Psoas muscle (tissue), 8 donors: ENCODE measurements around the gene PCED1B. TPM values are rescaled to one million over a fixed set of nuclear protein-coding genes. Genes with fewer than 3 reads are reported as not detected.
"Not testable (repeated sequence)": the region's sequence is repeated elsewhere in the genome, so short reads cannot be mapped to it uniquely, and the experiment has no call there.

Experiments
- ATAC-seq, 4 donors: fragments of 200-7000 bp; cut with Tn5 transposase; one replicate each; pipeline ENCODE4 v1.9.1; 2020; ENCODE audit warnings: moderate library complexity in 3 of 4, mild to moderate bottlenecking in 2 of 4
- DNase-seq, 2 donors: peaks; one replicate each; pipeline ENCODE4 v3.0.0-alpha.2; 2020
- H3K27ac ChIP-seq: fragments of 200-600 bp; one replicate; pipeline ENCODE4 v1.8.0; 2022
- H3K27me3 ChIP-seq, 3 donors: fragments of 200-600 bp in 1 of 3; one replicate each; pipeline versions ENCODE4 v1.6.1 to v1.8.0; 2013 to 2022; ENCODE audit warnings: low read length in 2 of 3, mild to moderate bottlenecking in 2 of 3, moderate library complexity in 1 of 3; ENCODE audit not compliant: insufficient read depth in 3 of 3
- H3K36me3 ChIP-seq, 2 donors: fragments of 200-600 bp in 1 of 2; one replicate each; pipeline versions ENCODE4 v1.6.1 to v1.8.0; 2013 to 2022; ENCODE audit warnings: low read depth in 1 of 2, mild to moderate bottlenecking in 1 of 2, moderate library complexity in 1 of 2; ENCODE audit not compliant: insufficient read depth in 1 of 2
- H3K4me1 ChIP-seq: fragments of 200-600 bp; one replicate; pipeline ENCODE4 v1.8.0; 2022
- H3K4me3 ChIP-seq: fragments of 200-600 bp; one replicate; pipeline ENCODE4 v1.8.0; 2022; ENCODE audit warnings: mild to moderate bottlenecking
- H3K9me3 ChIP-seq: fragments of 200-600 bp; one replicate; pipeline ENCODE4 v1.8.0; 2022
- WGBS, 3 donors: extraction: QIAGEN DNeasy Blood & Tissue Kit; methylation state at CpG; one replicate each; pipeline versions ENCODE4 v1.1.6 to v1.1.7; 2013; 5-methylcytosine and 5-hydroxymethylcytosine counted together
- intact Hi-C, 2 donors: fragments of 100-400 bp; cut with DNase I; formaldehyde crosslinking; loops; one replicate each; pipeline versions ENCODE4 v1.11.0 to v1.14.2; 2022
- polyA plus RNA-seq, 3 donors: library from polyadenylated mRNA; stranded (reverse); fragments of 200-250 nt; gene quantifications; one replicate each; pipeline ENCODE4 v1.2.3, GENCODE V29; 2013
- total RNA-seq, 4 donors: library from RNA; stranded (reverse); fragmentation: NEBNext Ultra II Directional in 2 of 4; extraction: Animal tissue kit (Norgen Biotek cat#: 25700) in 2 of 4; gene quantifications; one replicate each; pipeline versions ENCODE4 v1.2.1 to v1.2.4, GENCODE V29; 2021 to 2023
- TF ChIP-seq, protein P1 (sequence below): fragments of 200-600 bp; IDR thresholded peaks from one replicate; pipeline ENCODE4 v1.8.0; 2022; ENCODE audit warnings: antibody characterized with exemption
- donor health status: healthy with polysubstance abuse.
- donor health status: DM: no; HTN: no; CAD: no; lungs with moderate emphysema.
- donor health status: Bipolar disorder and iron deficiency.
- donor health status: healthy.
- donor health status: DM: yes; HTN: yes; CAD: no.
- donor health status: DM: no; HTN: no; CAD: no.
- donor health status: DM: no; HTN: no; CAD: no.
- donor health status: DM: yes; HTN: yes; CAD: no.

PCED1B gene
- total and polyA plus RNA-seq, 7 donors, result 0.18 to 1.2 (median 0.38) TPM

DNA sequence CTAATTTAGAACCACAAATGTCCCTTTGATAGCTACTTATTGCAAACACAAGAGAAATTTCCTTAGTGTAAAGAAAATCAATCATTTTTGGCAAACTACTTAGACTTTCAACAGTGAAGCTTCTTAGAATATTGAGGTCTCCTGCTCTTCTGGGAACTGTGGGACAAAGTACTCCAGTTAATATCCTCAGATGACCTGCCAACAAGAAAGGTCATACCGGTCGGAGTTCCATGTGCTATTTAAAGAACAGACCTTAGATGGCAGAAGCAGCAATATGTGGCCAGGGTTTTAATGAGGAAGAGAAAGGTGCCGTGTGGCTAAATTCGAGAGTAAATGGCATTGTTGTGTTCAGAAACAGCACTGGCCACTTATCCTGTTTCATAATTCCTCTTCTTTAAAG lies 115.1 kb downstream of the PCED1B start:
- H3K4me1 ChIP-seq, result no peaks in the 10 kb centered on the region
- ATAC-seq (no peak), DNase-seq (no peak)
- H3K27me3 ChIP-seq, result no peaks in the 10 kb centered on the region
- WGBS, 3 donors, result 14 to 17% (median 15%) methylated on average over 4 of the region's 4 CpGs
- no peaks in the 10 kb centered on the region for H3K9me3 ChIP-seq
- intact Hi-C loops, result no loop called here
- TF ChIP-seq, protein P1, sequence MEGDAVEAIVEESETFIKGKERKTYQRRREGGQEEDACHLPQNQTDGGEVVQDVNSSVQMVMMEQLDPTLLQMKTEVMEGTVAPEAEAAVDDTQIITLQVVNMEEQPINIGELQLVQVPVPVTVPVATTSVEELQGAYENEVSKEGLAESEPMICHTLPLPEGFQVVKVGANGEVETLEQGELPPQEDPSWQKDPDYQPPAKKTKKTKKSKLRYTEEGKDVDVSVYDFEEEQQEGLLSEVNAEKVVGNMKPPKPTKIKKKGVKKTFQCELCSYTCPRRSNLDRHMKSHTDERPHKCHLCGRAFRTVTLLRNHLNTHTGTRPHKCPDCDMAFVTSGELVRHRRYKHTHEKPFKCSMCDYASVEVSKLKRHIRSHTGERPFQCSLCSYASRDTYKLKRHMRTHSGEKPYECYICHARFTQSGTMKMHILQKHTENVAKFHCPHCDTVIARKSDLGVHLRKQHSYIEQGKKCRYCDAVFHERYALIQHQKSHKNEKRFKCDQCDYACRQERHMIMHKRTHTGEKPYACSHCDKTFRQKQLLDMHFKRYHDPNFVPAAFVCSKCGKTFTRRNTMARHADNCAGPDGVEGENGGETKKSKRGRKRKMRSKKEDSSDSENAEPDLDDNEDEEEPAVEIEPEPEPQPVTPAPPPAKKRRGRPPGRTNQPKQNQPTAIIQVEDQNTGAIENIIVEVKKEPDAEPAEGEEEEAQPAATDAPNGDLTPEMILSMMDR, result no peak
- H3K36me3 ChIP-seq, result no peaks in the 10 kb centered on the region
- H3K4me3 ChIP-seq, result no peak overlapping the region
- no peak overlapping the region for H3K27ac ChIP-seq

DNA sequence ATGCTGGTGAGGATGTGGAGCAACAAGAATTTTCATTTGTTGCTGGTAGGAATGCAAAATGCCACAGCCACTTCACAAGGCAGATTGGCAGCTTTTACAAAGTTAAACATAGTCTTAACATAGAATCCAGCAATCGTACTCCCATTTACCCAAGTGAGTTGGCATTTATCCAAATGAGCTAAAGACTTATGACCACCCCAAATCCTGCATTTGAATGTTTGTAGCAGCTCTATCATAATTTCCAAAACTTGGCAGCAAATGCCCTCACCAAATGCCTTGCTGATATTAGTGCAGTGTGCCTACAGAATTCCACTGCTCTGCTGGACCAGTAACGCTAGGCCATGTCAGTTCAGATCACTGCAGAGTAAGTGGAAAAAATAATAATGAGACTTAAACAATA lies 121.0 kb downstream of the PCED1B start:
- intact Hi-C loops, result no loop called here

GRCh38 chr12:47201190-47201589 lies 121.8 kb downstream of the PCED1B start:
- DNase-seq, H3K27me3 ChIP-seq, H3K9me3 ChIP-seq, H3K4me3 ChIP-seq, H3K4me1 ChIP-seq, H3K27ac ChIP-seq, H3K36me3 ChIP-seq, ATAC-seq, intact Hi-C loops: not testable (repeated sequence)
- 83 to 88% (median 86%) methylated on average over 6 of the region's 6 CpGs for WGBS, 3 donors

More for the DNA sequence above, 121.0 kb downstream of the PCED1B start:
- H3K27ac ChIP-seq, result no peak overlapping the region
- DNase-seq (no peak), ATAC-seq (no peak)
- H3K4me1 ChIP-seq, result no peaks in the 10 kb centered on the region
- H3K4me3 ChIP-seq, result no peak overlapping the region
- no peaks in the 10 kb centered on the region for H3K27me3 ChIP-seq
- H3K9me3 ChIP-seq, result no peaks in the 10 kb centered on the region
- TF ChIP-seq, protein P1, result no peak
- WGBS, 3 donors, result 60 to 76% (median 61%) methylated on average over 2 of the region's 2 CpGs
- no peaks in the 10 kb centered on the region for H3K36me3 ChIP-seq

- no peaks in the 10 kb centered on the region for H3K4me1 ChIP-seq
- no peak overlapping the region for H3K27ac ChIP-seq
- ATAC-seq (no peak), DNase-seq (no peak)
- 45 to 65% (median 54%) methylated on average over 2 of the region's 2 CpGs for WGBS, 3 donors
- no peaks in the 10 kb centered on the region for H3K9me3 ChIP-seq
- H3K27me3 ChIP-seq, result no peaks in the 10 kb centered on the region
- intact Hi-C loops, result no loop called here
- H3K36me3 ChIP-seq, result no peaks in the 10 kb centered on the region
- TF ChIP-seq, protein P1, result no peak
- no peak overlapping the region for H3K4me3 ChIP-seq
Measured at GRCh38 chr12:47202176-47202575, 122.8 kb downstream of the PCED1B start.

GRCh38 chr12:47205532-47206449 lies 126.4 kb downstream of the PCED1B start:
- TF ChIP-seq, protein P1, result no peak
- intact Hi-C loops, result no loop called here
- WGBS, 3 donors, result 54 to 62% (median 62%) methylated on average over 8 of the region's 8 CpGs
- Histone ChIP-seq H3K27ac (no peak overlapping the region), H3K27me3 (no peaks in the 10 kb centered on the region), H3K36me3 (no peaks in the 10 kb centered on the region), H3K4me3 (no peak overlapping the region), H3K4me1 (no peaks in the 10 kb centered on the region), H3K9me3 (no peaks in the 10 kb centered on the region)
- ATAC-seq (no peak), DNase-seq (no peak)
